ENCODE results near the gene DISC1. TPM values are rescaled to one million over a fixed set of nuclear protein-coding genes. Genes with fewer than 3 reads are reported as not detected.

The DISC1 gene
- total and polyA plus RNA-seq, 2 donors (not counting 1 experiment from before 2014, with no cell fraction given): 2.7 to 4.3 TPM

DNA sequence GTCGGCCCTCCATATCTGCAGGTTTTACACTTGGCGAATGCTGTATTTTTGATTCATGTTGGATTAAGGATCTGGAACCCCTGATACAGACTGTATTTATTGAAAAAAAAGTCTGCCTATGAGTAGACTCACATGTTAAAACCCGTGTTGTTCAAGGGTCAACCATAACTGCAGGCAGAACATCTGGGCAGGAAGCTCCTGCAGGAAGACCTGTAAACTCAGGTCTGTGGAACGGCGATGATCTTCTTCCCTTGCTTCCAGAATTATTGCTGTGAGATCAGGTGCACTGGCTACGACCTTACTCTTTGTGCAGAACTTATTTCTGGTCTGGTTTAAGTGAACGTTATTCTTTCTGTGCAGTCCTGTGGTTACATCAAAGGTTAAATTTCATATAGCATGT, 96.6 kb downstream of the DISC1 start:
- H3K9me3 ChIP-seq (ENCODE audit: control extremely low read depth in 1 of 3, control insufficient read depth in 2 of 3, insufficient read depth in 1 of 3, low read length in 2 of 3): no peaks in the 10 kb centered on the region
- H4K20me1 ChIP-seq (ENCODE audit: control insufficient read depth, insufficient read depth, low read length, poor library complexity, severe bottlenecking): no peaks in the 10 kb centered on the region
- TF ChIP-seq, protein P1, sequence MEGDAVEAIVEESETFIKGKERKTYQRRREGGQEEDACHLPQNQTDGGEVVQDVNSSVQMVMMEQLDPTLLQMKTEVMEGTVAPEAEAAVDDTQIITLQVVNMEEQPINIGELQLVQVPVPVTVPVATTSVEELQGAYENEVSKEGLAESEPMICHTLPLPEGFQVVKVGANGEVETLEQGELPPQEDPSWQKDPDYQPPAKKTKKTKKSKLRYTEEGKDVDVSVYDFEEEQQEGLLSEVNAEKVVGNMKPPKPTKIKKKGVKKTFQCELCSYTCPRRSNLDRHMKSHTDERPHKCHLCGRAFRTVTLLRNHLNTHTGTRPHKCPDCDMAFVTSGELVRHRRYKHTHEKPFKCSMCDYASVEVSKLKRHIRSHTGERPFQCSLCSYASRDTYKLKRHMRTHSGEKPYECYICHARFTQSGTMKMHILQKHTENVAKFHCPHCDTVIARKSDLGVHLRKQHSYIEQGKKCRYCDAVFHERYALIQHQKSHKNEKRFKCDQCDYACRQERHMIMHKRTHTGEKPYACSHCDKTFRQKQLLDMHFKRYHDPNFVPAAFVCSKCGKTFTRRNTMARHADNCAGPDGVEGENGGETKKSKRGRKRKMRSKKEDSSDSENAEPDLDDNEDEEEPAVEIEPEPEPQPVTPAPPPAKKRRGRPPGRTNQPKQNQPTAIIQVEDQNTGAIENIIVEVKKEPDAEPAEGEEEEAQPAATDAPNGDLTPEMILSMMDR (IDR thresholded peaks at IDR 0.05): no peak
- no peak for TF ChIP-seq EZH2 (IDR thresholded peaks at IDR 0.05; ENCODE audit: borderline replicate concordance, insufficient read depth, low read depth, low read length, poor library complexity, severe bottlenecking)
- H3K27me3 ChIP-seq (replicated peaks in 1 of 4; ENCODE audit: control extremely low read depth in 1 of 4, control insufficient read depth in 3 of 4, insufficient read depth in 4 of 4, low read length in 3 of 4): no peaks in the 10 kb centered on the region
- Mint-ChIP-seq H3K27me3 (peaks cover under 1% of the 10 kb centered on the region), H3K9me3 (ENCODE audit: insufficient read depth) (no peaks in the 10 kb centered on the region), H3K27ac (no peak overlapping the region), H3K4me1 (peaks cover 22% of the 10 kb centered on the region), H3K4me3 (no peak overlapping the region)
- DNase-seq (no peak), ATAC-seq (ENCODE audit: low read depth) (no peak)
- ChIA-PET POLR2A (no interaction called here), CTCF (no interaction called here)
- H3K4me3 ChIP-seq (ENCODE audit: control extremely low read depth in 1 of 5, extremely low read depth in 1 of 5, insufficient read depth in 1 of 5, low read depth in 2 of 5, low read length in 4 of 5): no peak overlapping the region
- H3K9ac ChIP-seq (ENCODE audit: low read length): no peak overlapping the region
- no peak overlapping the region for H3K27ac ChIP-seq (ENCODE audit: low read length in 2 of 2)
- H2AFZ ChIP-seq (ENCODE audit: insufficient read depth, low read depth, low read length, poor library complexity, severe bottlenecking): no peak overlapping the region
- intact Hi-C loops (cut with micrococcal nuclease): no loop called here
- no peaks in the 10 kb centered on the region for H3K79me2 ChIP-seq (ENCODE audit: control insufficient read depth, insufficient read depth, low read length)
- no peaks in the 10 kb centered on the region for H3K36me3 ChIP-seq (replicated peaks in 1 of 2; ENCODE audit: control extremely low read depth in 1 of 2, control insufficient read depth in 1 of 2, extremely low read depth in 1 of 2, insufficient read depth in 2 of 2, low read length in 1 of 2)
- 8% methylated on average over 5 of the region's 7 CpGs for WGBS (ENCODE audit: insufficient coverage)
- H3K4me1 ChIP-seq (ENCODE audit: control insufficient read depth in 2 of 2, insufficient read depth in 2 of 2, low read length in 2 of 2): peaks cover 0 to 5% of the 10 kb centered on the region in 2 donors
- H3K4me2 ChIP-seq (replicated peaks; ENCODE audit: low read depth, low read length, poor library complexity, severe bottlenecking): no peak overlapping the region

DNA sequence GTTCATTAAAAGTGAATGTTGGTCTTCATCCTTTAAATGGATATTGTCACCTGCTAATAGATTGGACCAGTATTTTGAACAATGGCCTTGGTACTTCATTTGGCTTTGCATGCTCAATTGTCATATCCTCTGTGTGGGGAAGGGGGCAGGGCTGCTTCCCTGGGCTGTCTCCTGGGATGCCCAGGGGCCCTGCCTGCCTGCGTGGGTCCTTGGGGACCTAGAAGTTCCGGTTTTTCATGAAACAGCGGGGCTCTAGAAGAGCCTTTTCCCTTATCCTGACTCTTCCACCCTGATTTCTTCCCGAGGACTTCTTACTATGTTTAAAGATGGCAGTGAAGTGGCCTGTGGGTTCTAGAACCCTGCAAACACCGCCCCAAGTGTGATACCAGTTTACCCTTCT, 97.5 kb downstream of the DISC1 start:
- no peak overlapping the region for H3K9ac ChIP-seq (ENCODE audit: low read length)
- TF ChIP-seq EZH2 (IDR thresholded peaks at IDR 0.05; ENCODE audit: borderline replicate concordance, insufficient read depth, low read depth, low read length, poor library complexity, severe bottlenecking): no peak
- TF ChIP-seq, protein P1 (IDR thresholded peaks at IDR 0.05): no peak
- H3K4me3 ChIP-seq (ENCODE audit: control extremely low read depth in 1 of 5, extremely low read depth in 1 of 5, insufficient read depth in 1 of 5, low read depth in 2 of 5, low read length in 4 of 5): no peak overlapping the region
- Mint-ChIP-seq H3K4me3 (no peak overlapping the region), H3K27ac (no peak overlapping the region), H3K9me3 (ENCODE audit: insufficient read depth) (no peaks in the 10 kb centered on the region), H3K4me1 (peaks cover 22% of the 10 kb centered on the region), H3K27me3 (no peaks in the 10 kb centered on the region)
- H3K9me3 ChIP-seq (ENCODE audit: control extremely low read depth in 1 of 3, control insufficient read depth in 2 of 3, insufficient read depth in 1 of 3, low read length in 2 of 3): no peaks in the 10 kb centered on the region
- ATAC-seq (ENCODE audit: low read depth): no peak
- no peak overlapping the region for H3K4me2 ChIP-seq (replicated peaks; ENCODE audit: low read depth, low read length, poor library complexity, severe bottlenecking)
- H3K27me3 ChIP-seq (replicated peaks in 1 of 4; ENCODE audit: control extremely low read depth in 1 of 4, control insufficient read depth in 3 of 4, insufficient read depth in 4 of 4, low read length in 3 of 4): no peaks in the 10 kb centered on the region
- no peaks in the 10 kb centered on the region for H3K79me2 ChIP-seq (ENCODE audit: control insufficient read depth, insufficient read depth, low read length)
- ChIA-PET POLR2A (no interaction called here), CTCF (no interaction called here)
- intact Hi-C loops (cut with micrococcal nuclease): no loop called here
- no peak overlapping the region for H3K27ac ChIP-seq (ENCODE audit: low read length in 2 of 2)
- H3K36me3 ChIP-seq (replicated peaks in 1 of 2; ENCODE audit: control extremely low read depth in 1 of 2, control insufficient read depth in 1 of 2, extremely low read depth in 1 of 2, insufficient read depth in 2 of 2, low read length in 1 of 2): no peaks in the 10 kb centered on the region
- H2AFZ ChIP-seq (ENCODE audit: insufficient read depth, low read depth, low read length, poor library complexity, severe bottlenecking): no peak overlapping the region
- H3K4me1 ChIP-seq (ENCODE audit: control insufficient read depth in 2 of 2, insufficient read depth in 2 of 2, low read length in 2 of 2): peaks cover 0 to 5% of the 10 kb centered on the region in 2 donors
- no CpG with 5 or more reads among the region's 5 CpGs for WGBS (ENCODE audit: insufficient coverage)
- no peaks in the 10 kb centered on the region for H4K20me1 ChIP-seq (ENCODE audit: control insufficient read depth, insufficient read depth, low read length, poor library complexity, severe bottlenecking)
- DNase-seq: no peak
